GM10847 (cell line): Measurements from ENCODE around the gene MALAT1.

Experiments
- POLR2A ChIP-seq: IDR thresholded peaks from 2 replicates; pipeline ENCODE4 v1.6.1; 2011; ENCODE audit not compliant: insufficient read length; ENCODE audit errors: extremely low read depth

Gene MALAT1

GRCh38 chr11:65542738-65543390 lies 44.0 kb downstream of the MALAT1 start:
- no peak for TF ChIP-seq POLR2A

DNA sequence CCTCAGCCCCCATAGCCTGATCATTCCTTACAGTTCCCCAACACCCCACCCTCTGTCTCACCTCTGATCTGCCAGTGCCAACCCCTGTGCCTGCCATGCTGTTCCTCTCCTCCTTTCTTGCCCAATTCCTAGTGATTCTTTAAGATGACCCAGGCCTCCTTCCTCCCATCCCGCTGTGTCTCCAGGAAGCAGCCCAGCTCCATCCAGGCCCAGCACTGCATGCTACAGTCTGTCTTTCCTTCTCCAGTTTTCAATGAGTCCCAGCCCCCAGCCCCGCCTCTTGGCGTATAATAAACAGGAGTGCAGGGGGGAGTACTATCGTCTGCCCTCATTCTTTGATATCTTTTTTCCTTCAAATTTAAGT lies 47.0 kb downstream of the MALAT1 start:
- TF ChIP-seq POLR2A: no peak

DNA sequence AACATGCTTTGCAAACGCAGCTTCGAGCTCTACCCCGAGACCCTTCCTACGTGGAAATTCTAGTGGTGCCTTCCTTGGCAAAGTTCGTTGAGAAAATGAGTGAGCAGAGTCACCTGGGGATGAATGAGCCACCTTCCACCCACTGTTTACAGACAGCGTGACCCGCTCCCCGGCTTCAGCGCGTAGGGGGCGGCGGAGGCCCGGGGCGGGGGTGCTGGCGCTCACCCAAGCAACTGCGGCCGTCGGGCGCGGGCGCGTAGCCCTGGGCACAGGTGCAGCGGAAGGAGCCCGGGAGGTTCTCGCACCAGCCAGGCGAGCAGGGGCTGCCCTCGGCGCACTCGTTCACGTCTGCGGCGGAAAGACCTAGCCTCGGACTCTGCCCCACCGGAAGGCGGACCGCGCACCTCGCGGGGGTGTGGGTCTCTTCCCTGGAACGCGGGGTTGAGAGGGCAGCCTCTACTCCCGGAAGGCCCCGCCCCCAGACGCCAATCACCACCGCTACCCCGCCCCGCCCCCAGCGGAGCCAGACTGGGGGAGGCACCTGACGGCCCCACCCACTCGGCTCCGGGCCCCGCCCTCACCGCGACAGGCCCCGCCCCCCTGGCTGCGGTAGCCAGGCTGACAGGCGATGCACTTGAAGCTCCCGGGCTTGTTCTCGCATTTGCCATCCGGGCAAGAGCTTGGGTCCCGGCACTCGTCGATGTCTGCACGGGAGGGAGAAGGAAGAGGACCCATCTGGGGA lies 47.5 kb downstream of the MALAT1 start:
- no peak for TF ChIP-seq POLR2A

DNA sequence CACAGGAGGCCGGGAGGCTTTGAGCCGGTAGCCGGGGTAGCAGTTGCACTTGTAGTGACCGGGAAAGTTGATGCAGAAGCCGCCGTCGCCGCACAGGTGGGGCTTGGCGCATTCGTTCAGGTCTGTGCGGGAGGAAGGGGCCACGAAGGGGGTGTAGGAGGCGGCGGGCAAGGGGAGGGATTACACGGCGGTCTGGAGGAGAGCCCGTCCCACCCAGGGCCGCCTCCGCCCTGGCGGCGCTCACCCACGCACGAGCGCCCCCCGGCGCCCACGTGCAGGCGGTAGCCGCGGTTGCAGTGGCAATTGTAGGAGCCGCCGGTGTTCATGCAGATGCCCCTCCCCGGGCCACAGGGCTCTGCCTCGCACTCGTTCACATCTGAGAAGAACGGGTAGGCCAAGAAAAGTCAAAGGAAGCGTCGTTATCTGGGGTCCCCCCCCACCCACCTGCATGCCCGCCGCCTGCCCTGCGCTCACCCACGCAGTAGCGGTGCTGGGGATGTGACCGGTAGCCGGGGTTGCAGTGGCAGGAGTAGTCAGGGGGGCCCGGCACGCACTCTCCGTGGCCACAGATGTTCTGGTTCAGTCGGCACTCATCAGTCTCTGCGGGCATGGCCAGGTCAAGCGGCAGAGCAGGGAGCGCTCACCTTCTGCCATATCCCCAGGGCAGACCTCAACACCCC lies 48.7 kb downstream of the MALAT1 start:
- no peak for TF ChIP-seq POLR2A

DNA sequence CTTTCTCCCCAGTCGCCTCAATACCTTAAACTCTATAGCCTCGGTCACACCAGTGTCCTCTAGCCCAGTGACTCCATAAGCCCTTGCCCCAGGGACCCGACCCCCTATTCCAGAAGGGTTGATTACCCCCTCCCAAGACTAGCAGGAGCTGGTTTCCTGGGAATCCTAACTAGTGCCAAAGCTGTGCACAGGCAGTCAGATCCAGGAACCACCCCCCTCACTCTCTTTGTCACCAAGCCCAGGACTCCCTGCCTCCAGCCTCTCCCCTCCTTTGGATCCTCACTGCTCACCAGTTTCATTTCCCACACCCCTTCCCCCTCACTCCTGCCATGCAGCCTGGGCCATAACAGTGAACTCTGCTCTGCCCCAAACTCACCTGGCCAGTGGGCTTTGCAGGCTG lies 49.5 kb downstream of the MALAT1 start:
- no peak for TF ChIP-seq POLR2A

GRCh38 chr11:65549096-65549495 lies 50.3 kb downstream of the MALAT1 start:
- no peak for TF ChIP-seq POLR2A

DNA sequence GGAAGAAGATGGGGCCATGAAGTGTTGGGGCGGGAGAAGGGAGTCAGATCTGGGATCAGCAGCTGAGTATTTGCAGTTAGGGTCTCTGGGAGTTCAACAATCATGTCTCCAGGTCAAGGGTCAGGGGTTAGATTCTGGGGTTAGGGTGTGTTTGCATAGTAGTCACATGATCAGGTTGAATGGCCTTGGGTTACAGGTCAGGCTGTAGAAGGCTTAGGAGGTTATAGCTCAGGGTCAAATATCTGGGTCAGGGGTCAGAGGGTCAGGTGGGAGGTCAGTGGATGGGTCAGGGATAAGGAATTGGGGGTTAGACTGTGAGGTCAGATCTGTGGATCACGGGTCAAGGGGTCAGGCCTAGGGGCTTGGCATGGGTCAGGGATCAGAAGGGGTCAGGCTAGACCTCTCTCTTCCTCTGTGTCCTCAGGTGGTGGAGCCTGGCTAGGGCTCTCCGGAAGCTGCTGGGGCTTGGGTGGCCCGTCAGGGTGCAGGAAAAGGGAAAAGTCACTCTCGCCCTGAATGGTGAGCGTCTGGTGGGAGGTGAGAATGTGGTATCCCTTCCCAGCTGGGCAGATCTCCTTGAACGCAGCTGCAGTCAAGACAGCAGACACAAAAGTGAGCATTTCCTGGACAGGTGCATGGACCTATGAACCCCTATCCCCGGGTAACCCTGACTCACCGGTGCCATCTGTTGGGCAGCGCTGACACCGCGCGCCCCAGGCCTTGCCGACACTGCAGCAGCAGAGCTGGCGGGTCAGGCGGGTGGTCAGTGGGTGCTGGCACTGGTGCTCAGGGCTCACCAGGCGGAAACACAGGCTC lies 52.9 kb downstream of the MALAT1 start:
- TF ChIP-seq POLR2A: no peak

GRCh38 chr11:65552388-65552951 lies 53.6 kb downstream of the MALAT1 start:
- no peak for TF ChIP-seq POLR2A

DNA sequence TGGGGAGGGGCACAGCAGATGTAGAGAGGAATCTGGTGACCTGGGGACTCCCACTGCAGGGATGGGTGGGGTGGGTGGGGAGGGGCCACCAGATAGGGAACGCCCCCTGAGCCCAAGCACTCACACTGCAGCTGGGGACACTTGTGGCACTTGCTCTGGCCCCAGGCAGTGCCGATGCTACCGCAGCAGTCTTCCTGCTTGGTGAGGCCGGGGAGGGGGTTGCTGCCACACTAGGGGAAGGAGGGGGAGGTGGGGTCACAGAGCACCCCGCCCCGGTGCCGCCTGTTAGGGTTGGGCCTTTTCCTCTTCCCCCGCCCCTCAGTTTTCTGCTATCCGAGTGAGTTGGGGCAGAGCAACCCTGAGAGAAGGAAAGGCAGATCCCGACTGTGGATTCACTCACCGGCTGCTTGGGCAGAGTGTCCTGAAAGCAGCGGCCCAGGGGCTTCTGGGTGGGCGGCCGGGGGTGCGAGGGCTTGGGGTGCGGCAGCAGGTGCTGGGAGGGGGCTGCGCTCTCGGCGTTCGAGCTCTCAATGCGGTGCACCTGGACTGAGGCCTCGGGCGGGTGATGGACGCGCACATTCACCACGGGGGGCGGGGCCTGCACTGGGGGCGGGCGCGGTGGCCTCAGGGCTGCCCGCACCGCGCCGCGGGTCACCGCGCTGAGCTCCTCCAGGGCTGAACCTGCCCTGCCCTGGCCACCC lies 54.6 kb downstream of the MALAT1 start:
- TF ChIP-seq POLR2A: no peak

- no peak for TF ChIP-seq POLR2A
Measured at GRCh38 chr11:65554057-65554818, 55.4 kb downstream of the MALAT1 start.

- TF ChIP-seq POLR2A: no peak
Measured at GRCh38 chr11:65554842-65555430, 56.1 kb downstream of the MALAT1 start.

DNA sequence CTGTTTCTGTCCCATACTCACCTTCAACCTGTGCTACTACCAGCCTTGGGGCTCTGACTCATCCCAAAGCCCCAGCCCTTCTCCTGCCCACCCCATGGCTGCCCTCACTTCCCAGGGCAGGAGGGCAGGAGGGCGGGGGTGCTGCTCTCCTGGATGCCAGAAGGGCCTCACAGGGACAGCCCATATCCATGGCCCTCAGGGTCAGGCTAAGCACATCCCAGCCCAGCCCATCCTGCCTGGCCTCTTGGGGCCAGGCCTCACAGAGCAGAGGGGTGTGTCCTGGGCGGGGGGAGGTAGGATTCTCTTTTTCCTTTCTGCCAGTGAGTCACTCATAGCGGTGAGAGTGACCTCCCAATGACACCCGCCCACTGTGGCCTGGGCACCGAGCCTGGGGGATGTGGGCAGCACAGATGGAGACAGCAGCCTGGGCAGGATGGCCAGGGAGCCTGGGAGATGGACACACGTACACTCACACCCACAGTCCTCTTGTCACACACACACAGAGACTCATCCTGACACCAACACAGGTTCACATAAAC lies 56.9 kb downstream of the MALAT1 start:
- TF ChIP-seq POLR2A: no peak
